Left lung (tissue), 10 donors: Measurements from ENCODE around the gene B3GNT3. TPM values are rescaled to one million over a fixed set of nuclear protein-coding genes. Genes with fewer than 3 reads are reported as not detected.
A peak's percentile ranks its signal among the peaks of the same experiment; 100 is the strongest.
"Not testable (repeated sequence)": the region's sequence is repeated elsewhere in the genome, so short reads cannot be mapped to it uniquely, and the experiment has no call there.

Experiments used
- ATAC-seq: fragments of 200-7000 bp; cut with Tn5 transposase; one replicate; pipeline ENCODE4 v1.9.1; 2020; ENCODE audit warnings: moderate library complexity
- DNase-seq, 4 donors: peaks; one replicate each; pipeline ENCODE4 v3.0.0-alpha.2; 2013 to 2020
- H3K27ac ChIP-seq, 2 donors: fragments of 200-600 bp; sonication (generic) in 1 of 2; one replicate each; pipeline versions ENCODE4 v1.5.0 to v1.8.0; 2020 to 2021
- H3K27me3 ChIP-seq, 2 donors: fragments of 200-600 bp; sonication (generic) in 1 of 2; one replicate each; pipeline versions ENCODE4 v1.5.0 to v1.8.0; 2020 to 2021
- H3K36me3 ChIP-seq, 2 donors: fragments of 200-600 bp; sonication (generic) in 1 of 2; one replicate each; pipeline versions ENCODE4 v1.5.0 to v1.8.0; 2020 to 2021
- H3K4me1 ChIP-seq, 2 donors: fragments of 200-600 bp; one replicate each; pipeline ENCODE4 v1.8.0; 2021
- H3K4me3 ChIP-seq, 2 donors: fragments of 200-600 bp; sonication (generic) in 1 of 2; one replicate each; pipeline versions ENCODE4 v1.5.0 to v1.8.0; 2020 to 2021; ENCODE audit warnings: mild to moderate bottlenecking in 1 of 2
- H3K9me3 ChIP-seq, 2 donors: fragments of 200-600 bp; sonication (generic) in 1 of 2; one replicate each; pipeline versions ENCODE4 v1.5.0 to v1.8.0; 2020 to 2021
- intact Hi-C, 2 donors: fragments of 100-400 bp; cut with DNase I; formaldehyde crosslinking; loops; one replicate each; pipeline versions ENCODE4 v1.11.2 to v1.14.2; 2022
- polyA plus RNA-seq, 6 donors: library from polyadenylated mRNA; unstranded; fragments of 120-200 nt; gene quantifications; one replicate each; pipeline ENCODE4 v1.2.1, GENCODE V29; 2013; ENCODE audit not compliant: insufficient read length in 6 of 6
- total RNA-seq, 2 donors: library from RNA; stranded (reverse); fragmentation: NEBNext Ultra II Directional; extraction: Animal tissue kit (Norgen Biotek cat#: 25700); gene quantifications; one replicate each; pipeline ENCODE4 v1.2.1, GENCODE V29; 2021
- TF ChIP-seq, protein P1 (sequence below), 2 donors: fragments of 200-600 bp; sonication (generic) in 1 of 2; IDR thresholded peaks; one replicate each; pipeline versions ENCODE4 v1.5.0 to v1.8.0; 2021; ENCODE audit warnings: antibody characterized with exemption in 2 of 2
- donor health status: DM: no; HTN: yes; CAD: no.
- donor health status: DM: no; HTN: no; CAD: no.

The B3GNT3 gene
- total and polyA plus RNA-seq, 8 donors, result 0.12 to 5.2 (median 1.1) TPM; not detected in 4

GRCh38 chr19:17767559-17767958 lies 27.4 kb upstream of the B3GNT3 start:
- peaks cover 0 to 4% of the 10 kb centered on the region in 2 donors for H3K27me3 ChIP-seq
- no peak for DNase-seq
- H3K4me3 ChIP-seq, result no peak overlapping the region
- TF ChIP-seq, protein P1, sequence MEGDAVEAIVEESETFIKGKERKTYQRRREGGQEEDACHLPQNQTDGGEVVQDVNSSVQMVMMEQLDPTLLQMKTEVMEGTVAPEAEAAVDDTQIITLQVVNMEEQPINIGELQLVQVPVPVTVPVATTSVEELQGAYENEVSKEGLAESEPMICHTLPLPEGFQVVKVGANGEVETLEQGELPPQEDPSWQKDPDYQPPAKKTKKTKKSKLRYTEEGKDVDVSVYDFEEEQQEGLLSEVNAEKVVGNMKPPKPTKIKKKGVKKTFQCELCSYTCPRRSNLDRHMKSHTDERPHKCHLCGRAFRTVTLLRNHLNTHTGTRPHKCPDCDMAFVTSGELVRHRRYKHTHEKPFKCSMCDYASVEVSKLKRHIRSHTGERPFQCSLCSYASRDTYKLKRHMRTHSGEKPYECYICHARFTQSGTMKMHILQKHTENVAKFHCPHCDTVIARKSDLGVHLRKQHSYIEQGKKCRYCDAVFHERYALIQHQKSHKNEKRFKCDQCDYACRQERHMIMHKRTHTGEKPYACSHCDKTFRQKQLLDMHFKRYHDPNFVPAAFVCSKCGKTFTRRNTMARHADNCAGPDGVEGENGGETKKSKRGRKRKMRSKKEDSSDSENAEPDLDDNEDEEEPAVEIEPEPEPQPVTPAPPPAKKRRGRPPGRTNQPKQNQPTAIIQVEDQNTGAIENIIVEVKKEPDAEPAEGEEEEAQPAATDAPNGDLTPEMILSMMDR (IDR thresholded peaks at IDR 0.05), result no peak
- H3K4me1 ChIP-seq, result peaks cover 0 to 23% of the 10 kb centered on the region in 2 donors
- ATAC-seq, result no peak
- peaks cover 0 to 25% of the 10 kb centered on the region in 2 donors for H3K36me3 ChIP-seq
- H3K27ac ChIP-seq, result no peak overlapping the region
- intact Hi-C loops, result loop anchor here in 1 of 2 donors (5.0 kb wide), 1 partner anchor 65 kb away; no protein-coding TSS in a partner anchor
- H3K9me3 ChIP-seq, result no peaks in the 10 kb centered on the region

DNA sequence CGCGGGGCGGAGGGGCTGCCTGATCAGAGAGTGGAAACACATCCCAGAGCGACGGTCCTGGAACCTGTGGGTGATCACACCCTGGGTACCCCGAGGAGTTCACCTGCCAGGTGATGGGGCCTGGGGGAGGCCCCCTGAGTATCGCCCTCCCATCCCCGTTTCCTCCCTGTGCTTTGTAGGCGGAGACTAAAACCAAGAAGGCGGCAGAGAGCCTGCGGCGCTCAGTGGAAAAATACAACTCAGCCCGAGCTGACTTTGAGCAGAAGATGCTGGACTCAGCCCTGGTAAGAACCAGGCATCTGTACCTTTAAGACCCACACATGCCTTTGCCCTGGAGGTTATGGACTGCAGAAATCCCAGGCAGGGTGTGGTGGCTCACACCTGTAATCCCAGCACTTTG lies 24.3 kb upstream of the B3GNT3 start:
- ATAC-seq, result no peak
- Histone ChIP-seq H3K27ac (no peak overlapping the region), H3K27me3 (no peaks in the 10 kb centered on the region), H3K36me3 (peaks cover 0 to 35% of the 10 kb centered on the region in 2 donors), H3K4me1 (peaks cover 0 to 10% of the 10 kb centered on the region in 2 donors), H3K4me3 (no peak overlapping the region), H3K9me3 (no peaks in the 10 kb centered on the region)
- DNase-seq, result no peak
- TF ChIP-seq, protein P1 (IDR thresholded peaks at IDR 0.05), result no peak
- intact Hi-C loops, result no loop called here

DNA sequence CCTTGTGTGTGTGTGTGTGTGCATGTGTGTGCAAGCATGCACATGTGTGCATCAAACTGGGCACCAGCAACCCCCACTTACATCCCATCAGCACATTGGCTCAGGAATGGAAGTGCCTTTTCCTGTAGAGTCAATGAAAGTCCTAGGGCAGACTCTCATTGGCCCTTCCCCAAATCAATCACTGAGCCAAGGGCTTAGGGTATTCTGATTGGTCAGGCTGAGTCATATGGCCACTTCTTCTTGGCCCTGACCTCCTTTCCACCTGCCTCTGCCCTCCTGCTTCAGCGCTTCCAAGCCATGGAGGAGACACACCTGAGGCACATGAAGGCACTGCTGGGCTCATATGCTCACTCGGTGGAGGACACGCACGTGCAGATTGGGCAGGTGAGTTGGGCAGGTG lies 22.8 kb upstream of the B3GNT3 start:
- Histone ChIP-seq H3K36me3 (peaks cover 0 to 31% of the 10 kb centered on the region in 2 donors), H3K27ac (no peak overlapping the region), H3K27me3 (peaks cover 0 to 2% of the 10 kb centered on the region in 2 donors), H3K4me1 (no peaks in the 10 kb centered on the region), H3K4me3 (no peak overlapping the region), H3K9me3 (no peaks in the 10 kb centered on the region)
- ATAC-seq (no peak), DNase-seq (no peak)
- TF ChIP-seq, protein P1 (IDR thresholded peaks at IDR 0.05), result no peak
- intact Hi-C loops, result no loop called here

- Histone ChIP-seq H3K9me3 (no peaks in the 10 kb centered on the region), H3K27me3 (peaks cover 0 to 32% of the 10 kb centered on the region in 2 donors), H3K27ac (no peak overlapping the region), H3K36me3 (peaks cover 0 to 27% of the 10 kb centered on the region in 2 donors), H3K4me3 (no peak overlapping the region), H3K4me1 (peaks cover 6 to 17% of the 10 kb centered on the region in 2 donors)
- TF ChIP-seq, protein P1 (IDR thresholded peaks at IDR 0.05), result peak in 1 of 2 donors; percentile 47
- intact Hi-C loops, result no loop called here
- DNase-seq, result no peak
- ATAC-seq, result no peak
Measured at GRCh38 chr19:17775245-17775927, 19.6 kb upstream of the B3GNT3 start.

DNA sequence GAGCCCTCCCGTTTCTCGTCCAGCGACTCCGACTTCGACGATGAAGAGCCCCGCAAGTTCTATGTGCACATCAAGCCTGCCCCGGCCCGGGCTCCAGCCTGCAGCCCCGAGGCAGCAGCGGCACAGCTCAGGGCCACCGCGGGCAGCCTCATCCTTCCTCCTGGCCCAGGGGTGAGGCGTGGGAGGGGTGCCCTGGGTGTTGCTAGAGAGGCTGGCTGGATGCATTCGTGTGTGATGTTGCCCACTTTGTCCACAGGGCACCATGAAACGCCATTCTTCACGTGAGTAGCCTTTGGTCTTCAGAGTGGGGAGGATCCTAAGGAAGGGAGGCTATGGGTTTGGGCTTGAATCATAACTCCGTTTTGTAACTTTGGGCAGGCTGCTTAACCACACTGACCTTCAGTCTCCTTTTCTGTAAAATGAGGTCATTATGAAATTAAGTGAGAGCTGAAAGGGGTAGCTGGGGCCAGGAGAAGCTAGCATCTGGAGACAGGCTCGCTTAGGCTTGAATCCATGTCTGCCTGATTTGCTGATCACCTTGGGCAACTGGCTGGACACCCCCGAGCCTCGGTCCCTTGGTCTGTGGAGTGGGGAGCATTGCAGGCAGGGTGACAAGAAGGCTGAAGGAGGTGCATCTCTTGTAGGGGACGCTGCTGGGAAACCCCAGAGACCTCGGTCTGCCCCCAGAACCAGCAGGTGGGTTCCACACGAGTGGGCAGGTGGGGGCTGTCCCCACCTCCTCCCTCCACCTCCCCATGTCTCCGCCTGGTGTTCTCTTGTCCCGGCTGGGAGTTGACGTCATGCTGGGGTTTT lies 18.7 kb upstream of the B3GNT3 start:
- H3K27me3 ChIP-seq, result peaks cover 0 to 40% of the 10 kb centered on the region in 2 donors
- no peak overlapping the region for H3K4me3 ChIP-seq
- H3K4me1 ChIP-seq, result peaks cover 6 to 17% of the 10 kb centered on the region in 2 donors
- intact Hi-C loops, result no loop called here
- no peak for DNase-seq
- ATAC-seq, result peak; percentile 27
- no peak overlapping the region for H3K27ac ChIP-seq
- H3K9me3 ChIP-seq, result no peaks in the 10 kb centered on the region
- H3K36me3 ChIP-seq, result peaks cover 0 to 21% of the 10 kb centered on the region in 2 donors
- TF ChIP-seq, protein P1 (IDR thresholded peaks at IDR 0.05), result no peak

DNA sequence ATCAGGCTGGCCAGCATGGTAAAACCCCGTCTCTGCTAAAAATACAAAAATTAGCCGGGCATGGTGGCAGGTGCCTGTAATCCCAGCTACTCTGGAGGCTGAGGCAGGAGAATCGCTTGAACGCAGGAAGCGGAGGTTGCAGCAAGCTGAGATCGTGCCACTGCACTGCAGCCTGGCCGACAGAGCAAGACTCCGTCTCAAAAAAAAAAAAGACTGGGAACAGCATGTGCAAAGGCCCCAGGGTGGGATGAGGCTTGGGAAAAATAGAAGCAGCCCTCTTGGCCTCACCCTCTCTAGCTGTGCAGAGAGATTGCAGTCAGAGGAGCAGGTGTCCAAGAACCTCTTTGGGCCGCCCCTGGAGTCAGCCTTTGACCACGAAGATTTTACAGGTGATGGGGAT lies 17.1 kb upstream of the B3GNT3 start:
- intact Hi-C loops, H3K9me3 ChIP-seq, H3K27ac ChIP-seq, H3K4me3 ChIP-seq, DNase-seq, ATAC-seq: not testable (repeated sequence)
- peaks cover 0 to 20% of the 10 kb centered on the region in 2 donors for H3K36me3 ChIP-seq
- peaks cover 0 to 46% of the 10 kb centered on the region in 2 donors for H3K27me3 ChIP-seq
- peaks cover 6 to 17% of the 10 kb centered on the region in 2 donors for H3K4me1 ChIP-seq
